Heart left ventricle (tissue), 16 donors: ENCODE measurements around the gene PRX. TPM values are rescaled to one million over a fixed set of nuclear protein-coding genes. Genes with fewer than 3 reads are reported as not detected.

Source experiments
- ATAC-seq, 4 donors: fragments of 200-7000 bp; cut with Tn5 transposase; one replicate each; pipeline ENCODE4 v1.9.1; 2020 to 2022; ENCODE audit warnings: moderate library complexity in 4 of 4, mild to moderate bottlenecking in 3 of 4, moderate number of reproducible peaks in 1 of 4
- DNase-seq, 5 donors: peaks; one replicate each; pipeline ENCODE4 v3.0.0-alpha.2; 2020
- H3K27ac ChIP-seq, 12 donors: fragments of 200-600 bp; sonication (generic) in 4 of 12; one replicate each; pipeline versions ENCODE4 v1.5.0 to v1.8.0; 2016 to 2022; ENCODE audit warnings: mild to moderate bottlenecking in 2 of 12
- H3K27me3 ChIP-seq, 9 donors: fragments of 200-600 bp; sonication (generic) in 2 of 9; one replicate each; pipeline versions ENCODE4 v1.5.1 to v1.8.0; 2016 to 2022; ENCODE audit warnings: mild to moderate bottlenecking in 3 of 9
- H3K36me3 ChIP-seq, 9 donors: fragments of 200-600 bp; sonication (generic) in 2 of 9; one replicate each; pipeline versions ENCODE4 v1.5.0 to v1.8.0; 2018 to 2022; ENCODE audit warnings: mild to moderate bottlenecking in 2 of 9
- H3K4me1 ChIP-seq, 12 donors: fragments of 200-600 bp; sonication (generic) in 4 of 12; one replicate each; pipeline versions ENCODE4 v1.5.0 to v1.8.0; 2016 to 2022; ENCODE audit warnings: mild to moderate bottlenecking in 3 of 12
- H3K4me3 ChIP-seq, 12 donors: fragments of 200-600 bp; sonication (generic) in 4 of 12; one replicate each; pipeline versions ENCODE4 v1.5.0 to v1.8.0; 2017 to 2022; ENCODE audit warnings: mild to moderate bottlenecking in 9 of 12, moderate library complexity in 4 of 12
- H3K9me3 ChIP-seq, 12 donors: fragments of 200-600 bp; sonication (generic) in 4 of 12; one replicate each; pipeline versions ENCODE4 v1.5.0 to v1.8.0; 2016 to 2022; ENCODE audit warnings: mild to moderate bottlenecking in 1 of 12
- POLR2A ChIP-seq, 2 donors: fragments of 450-650 bp; IDR thresholded peaks; one replicate each; pipeline ENCODE4 v1.6.1; 2017; ENCODE audit warnings: antibody characterized with exemption in 2 of 2, mild to moderate bottlenecking in 2 of 2, moderate library complexity in 2 of 2
- WGBS, 4 donors: extraction: QIAGEN DNeasy Blood & Tissue Kit in 2 of 4; methylation state at CpG; one replicate each; pipeline versions ENCODE4 v1.1.5 to v1.1.7; 2013 to 2018; 5-methylcytosine and 5-hydroxymethylcytosine counted together
- intact Hi-C, 10 donors: fragments of 100-400 bp; cut with DNase I; formaldehyde crosslinking; loops; one replicate each; pipeline versions ENCODE4 v1.11.1 to v1.14.2; 2022
- polyA plus RNA-seq, 2 donors: library from polyadenylated mRNA; stranded (reverse); fragments of 200-250 nt; gene quantifications; one replicate each; pipeline ENCODE4 v1.2.3, GENCODE V29; 2013
- total RNA-seq, 9 donors: library from RNA; depleted of rRNA in 2 of 9; stranded (reverse); fragments of >200 nt in 2 of 9; fragmentation: NEBNext Ultra II Directional in 3 of 9; extraction: Animal tissue kit (Norgen Biotek cat#: 25700) in 3 of 9; gene quantifications; one replicate each; pipeline versions ENCODE4 v1.1.0 to v1.2.4, GENCODE V29; 2016 to 2023
- TF ChIP-seq, protein P1 (sequence below), 12 donors: fragments of 200-600 bp; sonication (generic) in 4 of 12; IDR thresholded peaks; one replicate each; pipeline versions ENCODE4 v1.5.0 to v1.8.0; 2018 to 2022; ENCODE audit warnings: antibody characterized with exemption in 12 of 12, mild to moderate bottlenecking in 5 of 12
- donor health status: ischemic (EF 13 %, LVEDD 7.1; RV severe dilation, severe dysfunction).
- donor health status: healthy with polysubstance abuse.
- donor health status: DM: no; HTN: yes; CAD: no.
- donor health status: DM: no; HTN: no; CAD: no.
- donor health status: ischemic (EF 25% LVEDD 6.9; RV normal size, moderate dysfunction).
- donor health status: ischemic (EF 25% LVEDD 5.7; RV mildly dilated, moderate dysfunction).
- donor health status: healthy.
- donor health status: DM: yes; HTN: yes; CAD: no.
- donor health status: ischemic (EF 35%, LVEDD 5.7; RV mildly dilated, moderate dysfunction).
- donor health status: nonischemic (EF 11% LVEDD 7.7; RV severe dilation, severe dysfunction).
- donor health status: DM: yes; HTN: yes; CAD: no.
- donor health status: PGD.
- donor health status: ischemic (EF 29% LVEDD 5.4; RV normal size, mild dysfunction).
- donor health status: nonischemic (EF 23%, LVEDD 6.1; RV moderate dilation, normal function).

PRX gene
- total and polyA plus RNA-seq, 11 donors: 2.5 to 4.6 (median 3.1) TPM

DNA sequence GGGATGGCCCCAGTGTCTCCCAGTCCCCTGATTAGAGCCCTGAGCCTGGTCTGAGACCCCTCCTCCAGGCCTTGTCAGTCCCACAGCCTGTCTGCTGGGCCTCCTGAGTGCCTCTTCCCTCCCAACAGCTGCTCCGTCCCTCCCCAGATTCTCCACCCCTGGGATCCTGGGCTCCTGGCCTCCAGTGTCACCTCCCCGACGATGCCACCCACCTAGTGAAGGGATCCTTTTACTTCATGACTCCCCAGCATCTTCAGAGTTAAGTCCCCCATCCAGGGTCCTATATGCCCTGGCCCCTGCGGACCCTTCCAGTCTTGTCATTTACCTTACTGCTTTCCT is 4.4 kb upstream of the PRX start:
- Histone ChIP-seq H3K27me3 (no peaks in the 10 kb centered on the region), H3K27ac (peak overlapping the region; percentile 45 to 94 (median 82)), H3K9me3 (no peaks in the 10 kb centered on the region), H3K36me3 (peaks cover 2 to 12% (median 8%) of the 10 kb centered on the region in 9 donors), H3K4me1 (peaks cover 0 to 53% (median 34%) of the 10 kb centered on the region in 12 donors), H3K4me3 (peak overlapping the region in 1 of 12 donors; percentile 9)
- TF ChIP-seq POLR2A (IDR thresholded peaks at IDR 0.05): no peak
- TF ChIP-seq, protein P1, sequence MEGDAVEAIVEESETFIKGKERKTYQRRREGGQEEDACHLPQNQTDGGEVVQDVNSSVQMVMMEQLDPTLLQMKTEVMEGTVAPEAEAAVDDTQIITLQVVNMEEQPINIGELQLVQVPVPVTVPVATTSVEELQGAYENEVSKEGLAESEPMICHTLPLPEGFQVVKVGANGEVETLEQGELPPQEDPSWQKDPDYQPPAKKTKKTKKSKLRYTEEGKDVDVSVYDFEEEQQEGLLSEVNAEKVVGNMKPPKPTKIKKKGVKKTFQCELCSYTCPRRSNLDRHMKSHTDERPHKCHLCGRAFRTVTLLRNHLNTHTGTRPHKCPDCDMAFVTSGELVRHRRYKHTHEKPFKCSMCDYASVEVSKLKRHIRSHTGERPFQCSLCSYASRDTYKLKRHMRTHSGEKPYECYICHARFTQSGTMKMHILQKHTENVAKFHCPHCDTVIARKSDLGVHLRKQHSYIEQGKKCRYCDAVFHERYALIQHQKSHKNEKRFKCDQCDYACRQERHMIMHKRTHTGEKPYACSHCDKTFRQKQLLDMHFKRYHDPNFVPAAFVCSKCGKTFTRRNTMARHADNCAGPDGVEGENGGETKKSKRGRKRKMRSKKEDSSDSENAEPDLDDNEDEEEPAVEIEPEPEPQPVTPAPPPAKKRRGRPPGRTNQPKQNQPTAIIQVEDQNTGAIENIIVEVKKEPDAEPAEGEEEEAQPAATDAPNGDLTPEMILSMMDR (IDR thresholded peaks at IDR 0.05): no peak
- intact Hi-C loops: no loop called here
- ATAC-seq (no peak), DNase-seq (no peak)
- 67 to 87% (median 69%) methylated on average over 4 of the region's 4 CpGs for WGBS, 4 donors

DNA sequence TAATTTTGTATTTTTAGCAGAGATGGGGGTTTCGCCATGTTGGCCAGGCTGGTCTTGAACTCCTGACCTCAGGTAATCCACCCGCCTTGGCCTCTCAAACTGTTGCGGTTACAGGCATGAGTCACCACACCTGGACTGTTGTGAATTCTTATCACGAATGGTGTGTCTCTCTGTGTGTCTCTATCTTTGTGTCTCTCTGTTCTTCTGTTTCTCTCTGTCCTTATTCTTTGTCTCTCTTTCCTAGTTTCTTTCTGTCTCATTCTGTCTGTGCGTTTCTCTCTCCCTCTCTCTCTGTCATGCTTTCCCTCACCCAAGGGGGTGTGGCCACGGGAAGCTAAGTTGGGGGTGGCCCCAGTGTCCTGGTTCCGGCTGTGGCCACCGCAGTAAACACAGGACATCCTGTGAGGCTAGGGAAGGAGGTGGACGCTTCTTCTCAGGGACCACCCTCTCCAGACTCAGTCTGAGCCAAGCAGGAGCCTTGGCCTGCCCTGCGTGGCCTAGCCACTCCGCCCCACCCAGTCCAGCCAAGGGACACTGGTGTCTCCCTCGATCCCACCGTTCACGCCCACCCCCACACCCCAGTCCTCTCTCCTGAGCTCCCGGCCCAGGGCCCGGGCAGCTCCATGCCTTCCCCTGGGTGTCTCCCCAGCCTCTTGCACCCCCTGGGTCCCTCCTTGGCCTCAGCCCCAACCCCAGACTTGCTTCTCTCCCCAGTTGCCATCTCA is 3.9 kb upstream of the PRX start:
- H3K4me1 ChIP-seq: peaks cover 4 to 53% (median 30%) of the 10 kb centered on the region in 12 donors
- WGBS, 4 donors: 39 to 50% (median 47%) methylated on average over 16 of the region's 16 CpGs
- TF ChIP-seq POLR2A (IDR thresholded peaks at IDR 0.05): peak in 1 of 2 donors; percentile 59
- TF ChIP-seq, protein P1 (IDR thresholded peaks at IDR 0.05): no peak

DNA sequence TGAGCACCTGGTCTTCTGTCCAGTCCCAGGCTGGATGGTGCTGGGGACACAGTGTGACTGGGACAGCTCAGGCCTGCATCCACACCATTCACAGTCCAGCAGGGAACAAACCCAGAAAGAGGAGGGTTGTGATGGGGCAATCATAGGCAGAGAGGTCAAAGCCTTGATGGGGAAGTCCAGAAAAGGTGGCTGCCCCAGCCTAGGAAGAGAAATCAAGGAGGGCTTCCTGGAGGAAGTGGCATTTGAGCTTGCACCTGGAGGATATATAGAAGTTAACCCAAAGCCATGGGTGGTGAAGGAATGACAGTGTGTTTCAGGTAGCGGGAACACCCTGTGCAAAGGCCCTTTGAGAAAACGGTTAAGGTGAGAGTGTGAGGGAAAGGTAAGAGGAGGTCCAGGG is 2.6 kb upstream of the PRX start:
- H3K36me3 ChIP-seq: no peaks in the 10 kb centered on the region
- H3K27me3 ChIP-seq: no peaks in the 10 kb centered on the region
- H3K9me3 ChIP-seq: no peaks in the 10 kb centered on the region
- no peak for ATAC-seq
- no peak overlapping the region for H3K27ac ChIP-seq
- intact Hi-C loops: no loop called here
- DNase-seq: peak in 1 of 5 donors; percentile 7
- TF ChIP-seq, protein P1 (IDR thresholded peaks at IDR 0.05): no peak
- no peak for TF ChIP-seq POLR2A (IDR thresholded peaks at IDR 0.05)
- peaks cover 9 to 57% (median 32%) of the 10 kb centered on the region in 12 donors for H3K4me1 ChIP-seq
- no peak overlapping the region for H3K4me3 ChIP-seq
- WGBS, 4 donors: 94 to 98% (median 96%) methylated on average over 2 of the region's 2 CpGs

More for the DNA sequence above, 3.9 kb upstream of the PRX start:
- Histone ChIP-seq H3K27me3 (no peaks in the 10 kb centered on the region), H3K36me3 (peaks cover 0 to 7% (median 2%) of the 10 kb centered on the region in 9 donors), H3K9me3 (no peaks in the 10 kb centered on the region), H3K27ac (peak overlapping the region; percentile 45 to 94 (median 82)), H3K4me3 (peak overlapping the region in 1 of 12 donors; percentile 9)
- intact Hi-C loops: no loop called here
- peak; percentile 5 to 56 (median 18) for ATAC-seq
- peak in 4 of 5 donors; percentile 72 to 80 (median 75) for DNase-seq

DNA sequence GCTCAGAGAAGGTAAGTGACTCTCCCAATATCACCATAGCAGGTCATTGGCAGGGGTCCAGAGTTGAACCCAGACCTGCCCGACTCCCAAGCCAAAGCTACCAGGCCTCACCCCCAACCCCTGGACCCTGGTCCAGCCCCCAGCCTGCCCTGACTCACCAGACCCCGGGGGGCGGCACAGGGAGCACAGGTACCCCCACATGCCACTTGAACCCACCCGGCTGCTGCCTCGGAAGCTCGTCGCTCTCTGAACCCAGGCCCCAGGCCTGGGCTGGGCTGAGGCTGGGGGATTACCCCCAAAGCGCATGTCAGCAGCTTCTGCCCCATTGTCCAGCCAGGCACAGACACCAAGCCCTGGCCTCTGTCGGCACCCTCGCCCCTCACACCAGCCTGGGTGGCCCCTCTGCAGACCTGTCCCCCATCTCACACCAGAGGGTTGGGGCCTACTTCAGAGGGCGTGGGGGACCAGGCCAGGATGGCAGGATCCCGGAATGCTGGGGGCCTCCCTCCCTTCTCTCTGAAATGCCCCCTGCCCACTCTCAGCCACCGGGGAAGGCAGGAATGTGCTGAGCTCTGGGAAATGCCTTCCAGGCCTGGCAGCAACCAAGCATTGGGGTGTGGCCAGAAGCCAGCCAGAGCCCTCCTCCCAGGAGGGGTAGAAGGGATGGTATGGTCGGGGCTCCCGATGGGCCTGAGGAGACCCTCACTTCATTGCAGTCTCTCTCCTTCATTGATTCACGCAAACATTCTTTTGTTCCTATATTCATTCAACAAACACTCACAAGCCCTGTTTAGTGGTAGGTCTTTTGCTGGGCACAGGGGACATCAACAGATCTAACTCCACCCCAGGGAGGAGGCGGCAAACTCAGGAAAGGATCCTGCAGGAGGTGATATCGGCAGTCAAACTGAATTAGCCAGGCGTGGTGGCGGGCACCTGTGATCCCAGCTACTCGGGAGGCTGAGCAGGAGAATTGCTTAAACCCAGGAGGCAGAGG is 1.7 kb upstream of the PRX start:
- Histone ChIP-seq H3K4me1 (peaks cover 9 to 66% (median 31%) of the 10 kb centered on the region in 12 donors), H3K27ac (no peak overlapping the region), H3K36me3 (no peaks in the 10 kb centered on the region), H3K27me3 (no peaks in the 10 kb centered on the region), H3K4me3 (no peak overlapping the region), H3K9me3 (no peaks in the 10 kb centered on the region)
- ATAC-seq (no peak), DNase-seq (peak in 1 of 5 donors; percentile 50)
- no peak for TF ChIP-seq POLR2A (IDR thresholded peaks at IDR 0.05)
- TF ChIP-seq, protein P1 (IDR thresholded peaks at IDR 0.05): no peak
- 77 to 85% (median 83%) methylated on average over 13 to 21 of the region's 21 CpGs for WGBS, 4 donors
- intact Hi-C loops: no loop called here
